NB4 (cell line): ENCODE data around the gene CMPK1.

ENCODE experiments used
- DNase-seq: peaks from one replicate; pipeline ENCODE4 v3.0.0; 2010; ENCODE audit warnings: low read depth
- H3K4me3 ChIP-seq: one replicate; pipeline ENCODE4 v1.5.1; 2011; ENCODE audit warnings: mild to moderate bottlenecking, low read depth, low read length, moderate library complexity
- MYC ChIP-seq: IDR thresholded peaks from 2 replicates; pipeline ENCODE4 v1.6.1; 2011; ENCODE audit warnings: low read depth, low read length
- POLR2A ChIP-seq: IDR thresholded peaks from 2 replicates; pipeline ENCODE4 v1.6.1; 2011; ENCODE audit warnings: mild to moderate bottlenecking; ENCODE audit not compliant: insufficient read length; ENCODE audit errors: extremely low read depth
- TF ChIP-seq, protein P1 (sequence below): IDR thresholded peaks from one replicate; pipeline ENCODE4 v1.5.1; 2012; ENCODE audit warnings: low read depth, low read length
- TF ChIP-seq, protein P2 (sequence below): IDR thresholded peaks from 2 replicates; pipeline ENCODE4 v1.6.1; 2011; ENCODE audit warnings: low read depth, low read length

Gene CMPK1

DNA sequence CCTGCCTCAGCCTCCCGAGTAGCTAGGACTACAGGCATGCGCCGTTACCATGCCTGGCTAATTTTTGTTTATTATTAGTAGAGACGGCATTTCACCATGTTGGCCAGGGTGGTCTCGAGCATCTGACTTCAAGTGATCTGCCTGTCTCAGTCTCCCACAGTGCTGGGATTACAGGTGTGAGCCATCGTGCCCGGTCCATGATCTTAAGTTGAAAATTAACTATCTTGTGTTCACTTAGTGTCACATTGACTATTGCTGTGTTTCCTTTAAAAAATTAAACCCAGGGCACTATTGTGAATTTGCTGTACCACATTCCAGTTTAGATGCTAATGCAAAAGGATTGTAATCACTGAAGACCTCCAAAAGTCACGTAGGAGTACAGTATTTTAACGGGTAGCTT, 14.1 kb downstream of the CMPK1 start:
- no peak overlapping the region for H3K4me3 ChIP-seq
- TF ChIP-seq, protein P1, sequence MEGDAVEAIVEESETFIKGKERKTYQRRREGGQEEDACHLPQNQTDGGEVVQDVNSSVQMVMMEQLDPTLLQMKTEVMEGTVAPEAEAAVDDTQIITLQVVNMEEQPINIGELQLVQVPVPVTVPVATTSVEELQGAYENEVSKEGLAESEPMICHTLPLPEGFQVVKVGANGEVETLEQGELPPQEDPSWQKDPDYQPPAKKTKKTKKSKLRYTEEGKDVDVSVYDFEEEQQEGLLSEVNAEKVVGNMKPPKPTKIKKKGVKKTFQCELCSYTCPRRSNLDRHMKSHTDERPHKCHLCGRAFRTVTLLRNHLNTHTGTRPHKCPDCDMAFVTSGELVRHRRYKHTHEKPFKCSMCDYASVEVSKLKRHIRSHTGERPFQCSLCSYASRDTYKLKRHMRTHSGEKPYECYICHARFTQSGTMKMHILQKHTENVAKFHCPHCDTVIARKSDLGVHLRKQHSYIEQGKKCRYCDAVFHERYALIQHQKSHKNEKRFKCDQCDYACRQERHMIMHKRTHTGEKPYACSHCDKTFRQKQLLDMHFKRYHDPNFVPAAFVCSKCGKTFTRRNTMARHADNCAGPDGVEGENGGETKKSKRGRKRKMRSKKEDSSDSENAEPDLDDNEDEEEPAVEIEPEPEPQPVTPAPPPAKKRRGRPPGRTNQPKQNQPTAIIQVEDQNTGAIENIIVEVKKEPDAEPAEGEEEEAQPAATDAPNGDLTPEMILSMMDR = no peak
- TF ChIP-seq, protein P2, sequence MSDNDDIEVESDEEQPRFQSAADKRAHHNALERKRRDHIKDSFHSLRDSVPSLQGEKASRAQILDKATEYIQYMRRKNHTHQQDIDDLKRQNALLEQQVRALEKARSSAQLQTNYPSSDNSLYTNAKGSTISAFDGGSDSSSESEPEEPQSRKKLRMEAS = no peak
- TF ChIP-seq POLR2A (no peak), MYC (no peak)
- DNase-seq = no peak

DNA sequence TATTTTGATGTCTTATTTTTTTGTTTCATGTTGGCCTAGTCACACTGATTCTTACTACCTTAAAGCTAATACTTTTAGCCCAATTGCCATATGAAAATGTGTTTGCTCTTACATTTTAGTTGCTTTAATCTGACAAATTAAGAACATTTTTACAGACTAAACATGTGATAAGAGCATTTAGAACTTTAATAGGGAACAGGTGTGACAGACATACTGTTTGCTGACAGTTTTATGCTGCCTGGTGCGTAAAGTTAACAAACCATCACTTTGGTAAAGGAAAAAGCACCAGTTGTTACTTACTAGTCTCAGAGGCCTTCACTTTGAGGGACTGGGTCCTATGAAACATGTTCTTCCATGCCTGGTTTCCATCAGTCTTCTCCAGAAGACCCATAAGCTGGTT, 14.7 kb downstream of the CMPK1 start:
- TF ChIP-seq MYC (no peak), POLR2A (no peak)
- TF ChIP-seq, protein P2 = no peak
- TF ChIP-seq, protein P1 = no peak
- no peak for DNase-seq

DNA sequence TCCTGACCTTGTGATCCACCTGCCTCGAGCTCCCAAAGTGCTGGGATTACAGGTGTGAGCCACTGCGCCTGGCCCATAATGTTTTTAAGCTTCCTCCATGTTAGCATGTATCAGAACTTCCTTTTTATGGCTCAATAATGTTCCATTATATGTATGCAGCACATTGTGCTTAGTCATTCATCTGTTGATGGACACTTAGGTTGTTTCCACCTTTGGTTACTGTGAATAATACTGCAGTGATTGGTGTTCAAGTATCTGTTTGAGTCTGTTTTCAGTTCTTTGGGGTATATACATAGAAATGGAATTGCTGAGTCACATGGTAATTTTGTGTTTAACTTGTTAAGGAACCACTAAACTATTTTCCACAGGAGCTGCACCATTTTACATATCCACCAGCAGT, 17.7 kb downstream of the CMPK1 start:
- TF ChIP-seq MYC (no peak), POLR2A (no peak)
- TF ChIP-seq, protein P1 = no peak
- TF ChIP-seq, protein P2 = no peak
- DNase-seq = peak; percentile 7

More for the DNA sequence above, 14.7 kb downstream of the CMPK1 start:
- no peak overlapping the region for H3K4me3 ChIP-seq

DNA sequence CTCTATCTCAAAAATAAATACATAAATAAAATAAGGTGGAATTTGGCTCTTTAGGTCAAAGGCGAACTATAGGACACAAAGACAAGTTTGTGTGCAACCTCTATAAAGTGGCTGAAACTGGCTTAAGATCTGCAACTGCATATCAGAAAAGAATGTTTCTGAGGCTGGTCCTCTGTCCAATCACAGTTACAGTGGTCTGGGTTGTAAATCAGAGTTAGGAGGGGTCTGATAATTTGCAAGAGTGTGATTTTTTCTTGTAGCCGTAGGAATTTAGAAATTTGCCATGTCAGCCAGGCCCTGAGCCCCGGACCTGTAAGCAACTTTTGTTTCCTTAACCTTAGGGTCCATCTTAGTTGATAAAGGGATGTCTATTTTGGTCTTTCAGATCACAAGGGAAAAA, 27.8 kb downstream of the CMPK1 start:
- no peak overlapping the region for H3K4me3 ChIP-seq
- DNase-seq = no peak
- TF ChIP-seq, protein P2 = no peak
- TF ChIP-seq MYC = no peak
- TF ChIP-seq POLR2A = no peak
- TF ChIP-seq, protein P1 = no peak

More for the DNA sequence above, 17.7 kb downstream of the CMPK1 start:
- H3K4me3 ChIP-seq = no peak overlapping the region

DNA sequence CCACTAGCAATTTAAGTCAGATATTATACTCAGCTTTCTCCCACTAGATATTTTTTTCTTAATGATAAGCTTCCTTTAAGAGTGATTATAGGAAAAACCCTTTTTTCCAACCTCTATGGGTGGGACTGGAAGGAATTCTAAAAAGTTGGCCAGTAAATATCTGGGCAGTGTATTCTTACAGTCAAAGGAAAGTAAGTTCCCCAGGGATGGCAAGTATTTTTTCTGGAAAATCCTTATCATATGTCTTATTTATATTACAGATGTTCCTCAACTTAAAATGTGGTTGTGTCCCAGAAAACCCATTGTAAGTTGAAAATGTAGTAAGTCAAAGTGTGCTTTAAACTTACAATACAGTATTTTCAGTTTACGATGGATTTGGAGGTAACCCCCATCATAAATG, 29.2 kb downstream of the CMPK1 start:
- TF ChIP-seq POLR2A = no peak
- TF ChIP-seq, protein P1 = no peak
- TF ChIP-seq, protein P2 = no peak
- TF ChIP-seq MYC = no peak
- no peak for DNase-seq
- no peak overlapping the region for H3K4me3 ChIP-seq

DNA sequence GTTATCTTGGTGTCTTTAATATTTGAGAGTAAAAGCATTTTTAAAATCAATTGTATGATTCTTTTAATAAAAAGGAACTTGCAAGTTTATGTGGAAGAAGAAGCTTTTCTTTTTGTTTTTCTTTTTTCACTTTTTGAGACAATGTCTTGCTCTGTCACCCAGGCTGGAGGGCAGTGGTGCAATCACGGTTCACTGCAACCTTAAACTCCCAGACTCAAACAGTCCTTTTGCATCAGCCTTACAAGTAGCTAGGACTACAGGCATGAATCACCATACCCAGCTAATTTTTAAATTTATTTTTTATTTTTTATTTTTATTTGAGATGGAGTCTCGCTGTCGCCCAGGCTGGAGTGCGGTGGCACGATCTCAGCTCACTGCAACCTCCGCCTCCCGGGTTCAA, 34.1 kb downstream of the CMPK1 start:
- TF ChIP-seq, protein P2 = no peak
- no peak for TF ChIP-seq POLR2A
- TF ChIP-seq, protein P1 = no peak
- TF ChIP-seq MYC = no peak
- H3K4me3 ChIP-seq = no peak overlapping the region
- no peak for DNase-seq
